CD4-positive, alpha-beta T cell (primary cell): ENCODE results near the gene CACNA1D. TPM values are rescaled to one million over a fixed set of nuclear protein-coding genes. Genes with fewer than 3 reads are reported as not detected.

Experiments used
- ATAC-seq: fragments of 200-7000 bp; cut with Tn5 transposase; one replicate; pipeline ENCODE4 v1.10.0; 2022; ENCODE audit warnings: mild to moderate bottlenecking; ENCODE audit not compliant: poor library complexity
- CTCF ChIA-PET: fragments of 350-600 bp; sonication (Branson Sonifier 250); formaldehyde crosslinking; loops from one replicate; lab custom pipeline; 2021; ENCODE audit warnings: antibody characterized with exemption, inconsistent platforms; lab: Charles Lee
- POLR2A ChIA-PET: fragments of 350-600 bp; sonication (Branson Sonifier 250); formaldehyde crosslinking; loops from one replicate; lab custom pipeline; 2021; ENCODE audit warnings: antibody characterized with exemption, inconsistent platforms; lab: Charles Lee
- DNase-seq, 14 experiments: peaks; one replicate each; pipeline ENCODE4 v3.0.0-alpha.2; 2013 to 2020; ENCODE audit warnings: mixed read lengths in 2 of 14
- H3K27ac ChIP-seq, 2 donors: one replicate each; pipeline versions ENCODE4 v1.5.1 to v1.7.0; 2013; ENCODE audit warnings: low read length in 2 of 2, low read depth in 1 of 2, mild to moderate bottlenecking in 1 of 2
- H3K27me3 ChIP-seq, 2 experiments: 1 replicate in 1 of 2; 2 replicates in 1 of 2; pipeline versions ENCODE4 v1.6.1 to v1.7.0; 2013; ENCODE audit warnings: low read length in 2 of 2, control low read depth in 1 of 2, mild to moderate bottlenecking in 1 of 2, moderate library complexity in 1 of 2; ENCODE audit not compliant: insufficient read depth in 2 of 2, control insufficient read depth in 1 of 2
- H3K36me3 ChIP-seq: one replicate; pipeline ENCODE4 v1.6.1; 2013; ENCODE audit warnings: low read length, control low read depth; ENCODE audit not compliant: insufficient read depth
- H3K4me1 ChIP-seq: one replicate; pipeline ENCODE4 v1.6.1; 2013; ENCODE audit warnings: low read length, control low read depth; ENCODE audit not compliant: insufficient read depth
- H3K4me3 ChIP-seq: one replicate; pipeline ENCODE4 v1.5.1; 2013; ENCODE audit warnings: mild to moderate bottlenecking, low read length, moderate library complexity
- H3K9me3 ChIP-seq, 2 experiments: 1 replicate in 1 of 2; 2 replicates in 1 of 2; pipeline versions ENCODE4 v1.6.1 to v1.7.0; 2013; ENCODE audit warnings: low read length in 2 of 2, mild to moderate bottlenecking in 2 of 2, control low read depth in 1 of 2, moderate library complexity in 1 of 2; ENCODE audit not compliant: control insufficient read depth in 1 of 2, insufficient read depth in 1 of 2
- H3K27ac Mint-ChIP-seq: one replicate; pipeline ENCODE4 v1.8.0; 2020; ENCODE audit warnings: mixed read lengths
- H3K27me3 Mint-ChIP-seq: one replicate; pipeline ENCODE4 v1.8.0; 2021; ENCODE audit warnings: mixed read lengths
- H3K36me3 Mint-ChIP-seq: one replicate; pipeline ENCODE4 v1.8.0; 2021; ENCODE audit warnings: low read depth, mixed read lengths
- H3K4me1 Mint-ChIP-seq: one replicate; pipeline ENCODE4 v1.8.0; 2021; ENCODE audit warnings: low read depth, mixed read lengths
- H3K4me3 Mint-ChIP-seq: one replicate; pipeline ENCODE4 v1.8.0; 2020; ENCODE audit warnings: mild to moderate bottlenecking, mixed read lengths
- H3K9me3 Mint-ChIP-seq: one replicate; pipeline ENCODE4 v1.8.0; 2020; ENCODE audit warnings: mixed read lengths
- CTCF ChIP-seq: fragments of 200-600 bp; IDR thresholded peaks from one replicate; pipeline ENCODE4 v1.8.0; 2022; ENCODE audit warnings: antibody characterized with exemption, mild to moderate bottlenecking
- intact Hi-C, 2 experiments: fragments of 100-400 bp; cut with DNase I in 1 of 2; cut with micrococcal nuclease in 1 of 2; formaldehyde crosslinking; loops; one replicate each; pipeline versions ENCODE4 v1.15.1 to v1.9.0; 2023 to 2025; cut with DNase I, micrococcal nuclease
- total RNA-seq, 174 experiments: library from RNA in 2 of 174; stranded (reverse) in 2 of 174; gene quantifications; one replicate each; pipeline ENCODE4 v1.2.3 and lab custom pipeline; 2021 to 2026

CACNA1D gene
- total RNA-seq, 2 experiments from 2014 or later, result not detected

DNA sequence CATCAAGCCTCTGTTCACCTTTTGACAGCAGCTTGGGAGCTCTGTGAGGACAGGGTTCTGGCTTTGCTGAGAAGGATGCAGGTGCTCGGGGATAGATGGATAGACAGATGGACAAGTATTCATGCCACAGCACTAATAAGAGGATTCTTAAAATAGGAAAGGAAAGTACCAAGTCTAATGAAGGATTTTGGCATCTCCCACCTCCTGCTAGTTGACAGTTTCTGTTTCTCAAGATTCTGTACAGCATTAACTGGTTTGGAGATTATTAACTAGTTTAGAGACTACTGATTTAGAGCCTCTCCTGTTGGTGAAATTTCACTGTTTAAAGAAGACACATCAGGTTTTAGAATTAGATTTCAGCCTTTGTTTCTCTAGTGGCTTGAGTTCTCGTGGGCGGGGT is 152.3 kb downstream of the CACNA1D start:
- Mint-ChIP-seq H3K36me3 (no peaks in the 10 kb centered on the region), H3K4me3 (no peak overlapping the region), H3K27me3 (peaks cover 30% of the 10 kb centered on the region), H3K9me3 (no peaks in the 10 kb centered on the region), H3K4me1 (no peaks in the 10 kb centered on the region), H3K27ac (no peak overlapping the region)
- no peak for TF ChIP-seq CTCF
- Histone ChIP-seq H3K36me3 (no peaks in the 10 kb centered on the region), H3K9me3 (no peaks in the 10 kb centered on the region), H3K4me3 (no peak overlapping the region), H3K4me1 (no peaks in the 10 kb centered on the region), H3K27me3 (peaks cover 0 to 6% of the 10 kb centered on the region in 2 experiments), H3K27ac (no peak overlapping the region)
- intact Hi-C loops, result no loop called here
- ChIA-PET POLR2A (no interaction called here), CTCF (no interaction called here)
- ATAC-seq, result no peak
- no peak for DNase-seq

GRCh38 chr3:53649816-53650215 is 155.4 kb downstream of the CACNA1D start:
- DNase-seq (no peak), ATAC-seq (no peak)
- peaks cover 0 to 6% of the 10 kb centered on the region in 2 experiments for H3K9me3 ChIP-seq
- H3K36me3 ChIP-seq, result no peaks in the 10 kb centered on the region
- Mint-ChIP-seq H3K4me3 (no peak overlapping the region), H3K27ac (no peak overlapping the region), H3K36me3 (no peaks in the 10 kb centered on the region), H3K27me3 (peaks cover 39% of the 10 kb centered on the region), H3K4me1 (no peaks in the 10 kb centered on the region), H3K9me3 (peaks cover 9% of the 10 kb centered on the region)
- no peaks in the 10 kb centered on the region for H3K4me1 ChIP-seq
- H3K27me3 ChIP-seq, result peaks cover 0 to 6% of the 10 kb centered on the region in 2 experiments
- no peak overlapping the region for H3K27ac ChIP-seq
- ChIA-PET POLR2A (no interaction called here), CTCF (no interaction called here)
- TF ChIP-seq CTCF, result no peak
- no peak overlapping the region for H3K4me3 ChIP-seq
- intact Hi-C loops, result no loop called here

DNA sequence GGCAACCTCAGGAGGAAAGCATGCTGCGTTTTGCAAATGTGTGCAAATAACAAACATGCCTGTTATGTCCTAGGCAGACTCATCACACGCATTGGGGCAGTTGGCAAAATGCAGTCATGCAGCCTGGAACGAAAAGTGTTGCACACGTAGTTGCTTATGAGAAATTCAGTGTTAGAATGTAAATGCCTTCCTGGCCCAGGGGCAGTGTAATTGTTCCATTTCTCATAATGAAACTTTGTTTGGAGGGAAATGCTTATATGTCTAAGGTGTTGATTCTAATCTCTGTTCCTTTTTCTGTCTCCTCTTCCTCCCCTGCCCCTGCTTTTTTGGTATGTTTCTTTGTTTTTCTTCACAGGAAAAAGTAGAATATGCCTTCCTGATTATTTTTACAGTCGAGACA is 156.0 kb downstream of the CACNA1D start:
- DNase-seq (no peak), ATAC-seq (no peak)
- H3K27me3 Mint-ChIP-seq, result peaks cover 44% of the 10 kb centered on the region
- no peaks in the 10 kb centered on the region for H3K4me1 Mint-ChIP-seq
- H3K4me3 Mint-ChIP-seq, result no peak overlapping the region
- H3K4me1 ChIP-seq, result no peaks in the 10 kb centered on the region
- no peaks in the 10 kb centered on the region for H3K36me3 Mint-ChIP-seq
- ChIA-PET CTCF (interaction anchor here (0.6 kb wide), 1 partner anchor 430 kb away, joined by 5 read pairs; no protein-coding TSS in a partner anchor), POLR2A (no interaction called here)
- H3K36me3 ChIP-seq, result no peaks in the 10 kb centered on the region
- no peak overlapping the region for H3K27ac Mint-ChIP-seq
- H3K4me3 ChIP-seq, result no peak overlapping the region
- intact Hi-C loops, result no loop called here
- peaks cover 13% of the 10 kb centered on the region for H3K9me3 Mint-ChIP-seq
- TF ChIP-seq CTCF, result no peak
- peaks cover 0 to 6% of the 10 kb centered on the region in 2 experiments for H3K27me3 ChIP-seq
- no peak overlapping the region for H3K27ac ChIP-seq
- H3K9me3 ChIP-seq, result peaks cover 0 to 6% of the 10 kb centered on the region in 2 experiments
